ENCODE data around the gene TBC1D3C. TPM values are rescaled to one million over a fixed set of nuclear protein-coding genes. Genes with fewer than 3 reads are reported as not detected.
"Not testable (repeated sequence)": the region's sequence is repeated elsewhere in the genome, so short reads cannot be mapped to it uniquely, and the experiment has no call there.

The TBC1D3C gene
- polyA plus RNA-seq (2012; rRNA removed): not detected in 2 replicates
- polyA plus RNA-seq (2012; cell fraction: cytosol; rRNA removed): not detected in 2 replicates
- 0.04 TPM in 1 of 2 replicates, not detected in the other for polyA plus RNA-seq (2012; cell fraction: nucleus; rRNA removed)

GRCh38 chr17:38068534-38068933 is at the start of gene TBC1D3C:
Gene TBC1D3C (minus strand): TSS chr17:38068634. CDS start chr17:38067066, 1,568 bp downstream.
- H4K20me1 ChIP-seq (ENCODE audit: insufficient read depth); H3K27me3 ChIP-seq (ENCODE audit: insufficient read depth); H2AFZ ChIP-seq (ENCODE audit: low read depth); H3K4me3 ChIP-seq (ENCODE audit: low read depth in 2 of 2, low read length in 1 of 2); H3K27ac ChIP-seq (ENCODE audit: low read depth in 2 of 2, low read length in 1 of 2); DNase-seq; H3K4me1 ChIP-seq (ENCODE audit: control insufficient read depth in 1 of 2, insufficient read depth in 2 of 2, low read depth in 1 of 2, low read length in 1 of 2); H3K36me3 ChIP-seq (replicated peaks in 1 of 2; ENCODE audit: control insufficient read depth in 1 of 2, insufficient read depth in 2 of 2, low read length in 1 of 2); H3K9me3 ChIP-seq; H3K4me2 ChIP-seq; H3K9ac ChIP-seq; H3K79me2 ChIP-seq (ENCODE audit: insufficient read depth); CTCF ChIA-PET; H3K9me2 ChIP-seq; H3F3A ChIP-seq (replicated peaks; ENCODE audit: insufficient read depth); POLR2A ChIA-PET: not testable (repeated sequence)
- WGBS (ENCODE audit: low lambda C conversion rate): no CpG with 5 or more reads among the region's 10 CpGs

DNA sequence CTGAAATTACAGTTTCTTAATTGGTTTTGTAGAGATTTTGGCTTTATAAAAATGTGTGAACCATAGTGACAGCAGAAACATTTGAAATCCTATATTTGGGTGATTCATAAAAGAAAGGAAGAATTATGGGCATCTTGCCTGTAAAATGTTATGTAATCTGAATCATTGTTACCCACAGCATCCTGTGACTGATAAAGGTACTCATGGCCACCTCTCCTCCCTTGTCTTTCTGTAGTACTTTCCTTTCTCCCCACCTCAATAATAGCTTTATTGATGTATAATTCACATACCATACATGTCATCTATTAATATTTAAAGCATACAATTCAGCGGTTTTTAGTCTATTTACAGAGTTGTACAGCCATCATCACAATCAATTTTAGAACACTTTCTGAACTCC is 30.8 kb upstream of the TBC1D3C start:
- H3K27ac ChIP-seq (ENCODE audit: low read depth in 2 of 2, low read length in 1 of 2); H4K20me1 ChIP-seq (ENCODE audit: insufficient read depth); CTCF ChIA-PET; H2AFZ ChIP-seq (ENCODE audit: low read depth); H3K27me3 ChIP-seq (ENCODE audit: insufficient read depth); H3F3A ChIP-seq (replicated peaks; ENCODE audit: insufficient read depth); H3K9me2 ChIP-seq; H3K4me3 ChIP-seq (ENCODE audit: low read depth in 2 of 2, low read length in 1 of 2); POLR2A ChIA-PET; H3K9me3 ChIP-seq; H3K9ac ChIP-seq; H3K4me1 ChIP-seq (ENCODE audit: control insufficient read depth in 1 of 2, insufficient read depth in 2 of 2, low read depth in 1 of 2, low read length in 1 of 2); H3K4me2 ChIP-seq; H3K79me2 ChIP-seq (ENCODE audit: insufficient read depth); DNase-seq; H3K36me3 ChIP-seq (replicated peaks in 1 of 2; ENCODE audit: control insufficient read depth in 1 of 2, insufficient read depth in 2 of 2, low read length in 1 of 2): not testable (repeated sequence)
- no CpG with 5 or more reads among the region's 1 CpG for WGBS (ENCODE audit: low lambda C conversion rate)

GRCh38 chr17:38094059-38094694 is 25.7 kb upstream of the TBC1D3C start:
- WGBS (ENCODE audit: low lambda C conversion rate): no CpG with 5 or more reads among the region's 2 CpGs
- POLR2A ChIA-PET; DNase-seq; H3K9me2 ChIP-seq; H3K79me2 ChIP-seq (ENCODE audit: insufficient read depth); H3K9me3 ChIP-seq; H3K4me1 ChIP-seq (ENCODE audit: control insufficient read depth in 1 of 2, insufficient read depth in 2 of 2, low read depth in 1 of 2, low read length in 1 of 2); H3K4me3 ChIP-seq (ENCODE audit: low read depth in 2 of 2, low read length in 1 of 2); H3F3A ChIP-seq (replicated peaks; ENCODE audit: insufficient read depth); H4K20me1 ChIP-seq (ENCODE audit: insufficient read depth); H3K27ac ChIP-seq (ENCODE audit: low read depth in 2 of 2, low read length in 1 of 2); H3K4me2 ChIP-seq; H3K36me3 ChIP-seq (replicated peaks in 1 of 2; ENCODE audit: control insufficient read depth in 1 of 2, insufficient read depth in 2 of 2, low read length in 1 of 2); CTCF ChIA-PET; H3K27me3 ChIP-seq (ENCODE audit: insufficient read depth); H3K9ac ChIP-seq; H2AFZ ChIP-seq (ENCODE audit: low read depth): not testable (repeated sequence)

GRCh38 chr17:38088120-38088519 is 19.7 kb upstream of the TBC1D3C start:
- CTCF ChIA-PET; H3K27me3 ChIP-seq (ENCODE audit: insufficient read depth); H3K79me2 ChIP-seq (ENCODE audit: insufficient read depth); H4K20me1 ChIP-seq (ENCODE audit: insufficient read depth); H2AFZ ChIP-seq (ENCODE audit: low read depth); H3K36me3 ChIP-seq (replicated peaks in 1 of 2; ENCODE audit: control insufficient read depth in 1 of 2, insufficient read depth in 2 of 2, low read length in 1 of 2); H3K27ac ChIP-seq (ENCODE audit: low read depth in 2 of 2, low read length in 1 of 2); H3F3A ChIP-seq (replicated peaks; ENCODE audit: insufficient read depth); H3K9me3 ChIP-seq; H3K4me1 ChIP-seq (ENCODE audit: control insufficient read depth in 1 of 2, insufficient read depth in 2 of 2, low read depth in 1 of 2, low read length in 1 of 2); H3K4me3 ChIP-seq (ENCODE audit: low read depth in 2 of 2, low read length in 1 of 2); POLR2A ChIA-PET; H3K9ac ChIP-seq; DNase-seq; H3K4me2 ChIP-seq; H3K9me2 ChIP-seq: not testable (repeated sequence)
- no CpG with 5 or more reads among the region's 10 CpGs for WGBS (ENCODE audit: low lambda C conversion rate)

DNA sequence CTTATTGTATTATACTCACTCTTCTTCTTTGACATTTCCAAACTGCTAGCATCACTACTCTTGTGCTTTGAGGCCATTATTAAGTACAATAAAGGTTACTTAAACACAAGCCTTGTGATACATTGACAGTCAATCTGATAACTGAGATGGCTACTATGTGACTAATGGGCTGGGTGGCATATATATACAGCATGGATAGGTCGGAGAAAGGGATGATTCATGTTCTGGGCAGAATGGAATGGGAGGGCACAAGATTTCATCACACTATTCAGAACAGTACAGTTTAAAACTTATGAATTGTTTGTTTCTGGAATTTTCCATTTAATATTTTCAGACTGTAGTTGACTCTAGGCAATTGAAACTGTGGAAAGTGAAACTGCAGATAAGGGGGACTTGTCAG is 18.9 kb upstream of the TBC1D3C start:
- H3K79me2 ChIP-seq (ENCODE audit: insufficient read depth); CTCF ChIA-PET; H3F3A ChIP-seq (replicated peaks; ENCODE audit: insufficient read depth); H3K9ac ChIP-seq; H4K20me1 ChIP-seq (ENCODE audit: insufficient read depth); H3K4me2 ChIP-seq; H3K9me3 ChIP-seq; H3K27me3 ChIP-seq (ENCODE audit: insufficient read depth); DNase-seq; H3K27ac ChIP-seq (ENCODE audit: low read depth in 2 of 2, low read length in 1 of 2); H3K9me2 ChIP-seq; H3K4me1 ChIP-seq (ENCODE audit: control insufficient read depth in 1 of 2, insufficient read depth in 2 of 2, low read depth in 1 of 2, low read length in 1 of 2); H3K4me3 ChIP-seq (ENCODE audit: low read depth in 2 of 2, low read length in 1 of 2); H2AFZ ChIP-seq (ENCODE audit: low read depth); POLR2A ChIA-PET; H3K36me3 ChIP-seq (replicated peaks in 1 of 2; ENCODE audit: control insufficient read depth in 1 of 2, insufficient read depth in 2 of 2, low read length in 1 of 2): not testable (repeated sequence)
- no CpG with 5 or more reads among the region's 1 CpG for WGBS (ENCODE audit: low lambda C conversion rate)

Small RNA genes within 50 kb of the gene (small RNA-seq; reads per million reads assigned to genes)
- 0 reads per million in 7 experiments for gene RF00019

Other genes with a start within 250 kb of the TBC1D3C start
- not detected in 2 replicates for gene TBC1D3K, start 144.2 kb downstream of the TBC1D3C start, polyA plus RNA-seq (2012; rRNA removed)
- gene TBC1D3L, start 79.6 kb downstream of the TBC1D3C start, polyA plus RNA-seq (2012; rRNA removed): 15.8 and 19.9 TPM in 2 replicates
- 0.10 and 0.19 TPM in 2 replicates for gene TBC1D3D, start 64.7 kb downstream of the TBC1D3C start, polyA plus RNA-seq (2012; rRNA removed)
- gene TBC1D3E, start 59.3 kb upstream of the TBC1D3C start, polyA plus RNA-seq (2012; rRNA removed): not detected in 2 replicates
- gene TBC1D3, start 123.9 kb upstream of the TBC1D3C start, polyA plus RNA-seq (2012; rRNA removed): not detected in 2 replicates
- gene MRPL45, start 228.5 kb upstream of the TBC1D3C start, polyA plus RNA-seq (2012; rRNA removed): 35.5 and 42.8 TPM in 2 replicates